BJ (cell line): Measurements from ENCODE around the gene PHLDB1. TPM values are rescaled to one million over a fixed set of nuclear protein-coding genes. Genes with fewer than 3 reads are reported as not detected.
"Not testable (repeated sequence)": the region's sequence is repeated elsewhere in the genome, so short reads cannot be mapped to it uniquely, and the experiment has no call there.

Source experiments
- CTCF ChIA-PET: fragments of 350-600 bp; formaldehyde crosslinking; extraction: SDS; loops from one replicate; lab custom pipeline; 2021; ENCODE audit warnings: antibody characterized with exemption, inconsistent platforms; lab: Yijun Ruan, JAX
- POLR2A ChIA-PET: fragments of 300-600 bp; sonication (Branson Sonifier 250); formaldehyde crosslinking; extraction: SDS; loops from one replicate; lab custom pipeline; 2021; ENCODE audit warnings: antibody characterized with exemption; lab: Charles Lee
- DNase-seq: peaks from one replicate; pipeline ENCODE4 v3.0.0-alpha.2; 2011; ENCODE audit warnings: low read depth
- H3K27me3 ChIP-seq: 2 replicates; pipeline ENCODE4 v1.6.0; 2011; ENCODE audit warnings: low read length; ENCODE audit not compliant: control insufficient read depth, insufficient read depth
- H3K36me3 ChIP-seq: 2 replicates; pipeline ENCODE4 v1.5.1; 2011; ENCODE audit warnings: low read length; ENCODE audit not compliant: control insufficient read depth, insufficient read depth
- H3K4me3 ChIP-seq: 2 replicates; pipeline ENCODE4 v1.5.1; 2011; ENCODE audit warnings: low read depth, mild to moderate bottlenecking, control low read depth, low read length
- polyA plus RNA-seq: library from polyadenylated mRNA; depleted of rRNA; stranded (reverse); fragments of >200 nt; gene quantifications from 2 replicates; pipeline ENCODE4 v1.2.3, GENCODE V29; 2011
- TF ChIP-seq, protein P1 (sequence below): IDR thresholded peaks from 2 replicates; pipeline ENCODE4 v1.5.1; 2011; ENCODE audit warnings: low read depth, mild to moderate bottlenecking, control low read depth, inconsistent platforms, low read length, moderate library complexity; ENCODE audit not compliant: insufficient read depth

PHLDB1 gene
- polyA plus RNA-seq, 1 experiment, result 74.7 TPM

DNA sequence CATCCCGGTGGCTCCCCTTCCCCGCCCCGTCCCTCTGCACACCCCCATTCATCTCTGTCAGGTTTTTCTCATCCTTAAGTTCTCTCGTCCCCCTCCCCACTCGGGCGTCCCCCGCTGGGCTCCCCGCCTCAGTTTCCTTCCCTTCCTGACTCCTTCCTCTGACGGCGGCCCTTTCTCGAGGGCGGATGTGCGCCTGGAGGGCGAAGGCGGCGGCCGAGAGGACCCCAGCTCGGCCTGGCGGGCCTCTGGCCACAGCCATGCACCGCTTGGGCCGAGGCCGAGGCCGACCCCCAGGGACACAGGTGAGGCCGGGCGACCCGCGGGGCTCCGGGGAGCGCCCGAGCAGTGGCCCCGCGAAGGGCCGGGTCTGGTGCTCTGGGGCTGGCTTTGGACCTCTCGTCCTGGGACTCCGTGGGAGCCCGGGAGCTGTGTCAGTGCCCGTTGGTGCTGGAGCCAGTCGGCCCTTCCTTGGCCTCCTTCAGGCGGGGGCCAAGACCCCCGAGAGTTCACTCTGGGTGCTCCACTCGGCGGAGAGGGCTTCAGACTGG is 2.9 kb downstream of the PHLDB1 start:
- no peaks in the 10 kb centered on the region for H3K27me3 ChIP-seq
- peak overlapping the region; percentile 68 for H3K4me3 ChIP-seq
- H3K36me3 ChIP-seq, result peaks cover 15% of the 10 kb centered on the region
- ChIA-PET POLR2A (interaction anchor here (2.2 kb wide), 1 partner anchor 8 kb away, joined by 20 read pairs; no protein-coding TSS in a partner anchor), CTCF (interaction anchor here (0.6 to 10.8 kb wide), 7 partner anchors 10 to 52 kb away, joined by 3 to 78 read pairs (median 6); no protein-coding TSS in a partner anchor)
- TF ChIP-seq, protein P1, sequence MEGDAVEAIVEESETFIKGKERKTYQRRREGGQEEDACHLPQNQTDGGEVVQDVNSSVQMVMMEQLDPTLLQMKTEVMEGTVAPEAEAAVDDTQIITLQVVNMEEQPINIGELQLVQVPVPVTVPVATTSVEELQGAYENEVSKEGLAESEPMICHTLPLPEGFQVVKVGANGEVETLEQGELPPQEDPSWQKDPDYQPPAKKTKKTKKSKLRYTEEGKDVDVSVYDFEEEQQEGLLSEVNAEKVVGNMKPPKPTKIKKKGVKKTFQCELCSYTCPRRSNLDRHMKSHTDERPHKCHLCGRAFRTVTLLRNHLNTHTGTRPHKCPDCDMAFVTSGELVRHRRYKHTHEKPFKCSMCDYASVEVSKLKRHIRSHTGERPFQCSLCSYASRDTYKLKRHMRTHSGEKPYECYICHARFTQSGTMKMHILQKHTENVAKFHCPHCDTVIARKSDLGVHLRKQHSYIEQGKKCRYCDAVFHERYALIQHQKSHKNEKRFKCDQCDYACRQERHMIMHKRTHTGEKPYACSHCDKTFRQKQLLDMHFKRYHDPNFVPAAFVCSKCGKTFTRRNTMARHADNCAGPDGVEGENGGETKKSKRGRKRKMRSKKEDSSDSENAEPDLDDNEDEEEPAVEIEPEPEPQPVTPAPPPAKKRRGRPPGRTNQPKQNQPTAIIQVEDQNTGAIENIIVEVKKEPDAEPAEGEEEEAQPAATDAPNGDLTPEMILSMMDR, result no peak
- DNase-seq, result no peak

DNA sequence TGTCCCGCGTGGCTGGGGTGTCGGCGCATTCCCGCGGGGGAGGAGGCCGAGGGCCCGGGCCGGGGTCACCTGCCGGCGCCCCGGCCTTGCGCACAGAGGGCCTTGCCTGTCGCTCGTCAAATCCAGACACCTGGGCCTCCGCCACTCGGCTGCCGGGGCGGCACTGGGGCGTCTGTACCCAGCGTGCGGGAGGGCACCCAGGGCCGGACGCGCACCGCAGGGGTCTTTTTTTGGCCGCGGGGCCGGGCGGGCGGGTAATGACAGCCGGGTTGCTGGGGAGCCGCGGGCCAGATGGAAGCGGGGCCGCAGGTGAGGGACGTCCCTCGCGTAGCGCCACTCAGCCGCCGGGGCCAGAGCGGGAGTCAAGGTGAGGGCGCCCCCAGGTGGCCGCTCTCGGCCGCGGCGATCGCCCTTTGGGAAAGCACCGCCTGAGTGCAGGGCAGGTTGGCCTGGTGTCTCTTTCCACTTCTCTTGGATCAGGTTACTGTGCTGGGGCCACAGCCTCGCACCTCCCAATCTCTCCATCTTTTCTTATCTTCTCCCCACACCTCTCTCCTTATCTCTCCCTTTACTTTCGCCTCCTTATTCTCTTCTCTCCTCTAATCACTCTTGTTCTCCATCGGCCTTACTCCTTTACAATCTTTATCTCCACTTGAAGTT is 3.5 kb downstream of the PHLDB1 start:
- DNase-seq, result no peak
- ChIA-PET CTCF (interaction anchor here (0.6 to 10.8 kb wide), 8 partner anchors 8 to 42 kb away, joined by 3 to 78 read pairs (median 5); no protein-coding TSS in a partner anchor), POLR2A (no interaction called here)
- H3K36me3 ChIP-seq, result peaks cover 18% of the 10 kb centered on the region
- TF ChIP-seq, protein P1, result peak; percentile 85
- peak overlapping the region; percentile 68 for H3K4me3 ChIP-seq
- H3K27me3 ChIP-seq, result no peaks in the 10 kb centered on the region

DNA sequence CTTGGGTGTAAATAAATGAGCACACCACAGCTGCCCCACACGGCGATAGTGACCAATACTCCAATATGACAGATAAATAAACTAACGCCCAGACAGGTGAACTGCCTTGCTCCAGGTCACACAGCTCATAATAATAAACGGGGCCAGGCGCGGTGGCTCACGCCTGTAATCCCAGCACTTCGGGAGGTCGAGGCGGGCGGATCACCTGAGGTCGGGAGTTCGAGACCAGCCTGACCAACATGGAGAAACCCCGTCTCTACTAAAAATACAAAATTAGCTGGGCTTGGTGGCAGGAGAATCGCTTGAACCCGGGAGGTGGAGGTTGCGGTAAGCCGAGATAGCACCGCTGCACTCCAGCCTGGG is 4.0 kb downstream of the PHLDB1 start:
- POLR2A ChIA-PET, DNase-seq, H3K27me3 ChIP-seq, H3K4me3 ChIP-seq: not testable (repeated sequence)
- CTCF ChIA-PET, result interaction anchor here (0.9 to 10.8 kb wide), 6 partner anchors 8 to 47 kb away, joined by 3 to 78 read pairs (median 6); no protein-coding TSS in a partner anchor
- H3K36me3 ChIP-seq, result peaks cover 22% of the 10 kb centered on the region

DNA sequence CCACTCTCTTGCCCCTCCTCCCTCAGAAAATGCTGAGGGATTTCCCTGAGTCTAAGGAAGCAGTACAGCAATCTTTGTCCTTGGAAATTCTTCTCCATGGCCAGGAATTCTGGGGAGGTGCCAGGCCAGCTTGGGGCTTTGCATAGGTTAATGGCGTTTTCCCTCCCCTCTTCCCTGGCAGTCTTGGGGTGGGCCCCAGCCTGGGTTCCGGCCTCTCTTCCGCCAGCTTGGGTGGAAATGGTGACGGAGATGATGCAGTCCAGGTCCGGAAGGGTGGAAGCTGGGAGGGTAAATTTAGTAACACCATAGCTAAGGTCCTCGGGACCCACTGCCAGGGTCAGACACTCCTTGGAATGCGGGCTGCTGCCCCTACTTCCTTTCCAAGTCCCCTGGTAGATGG is 5.0 kb downstream of the PHLDB1 start:
- Histone ChIP-seq H3K4me3 (no peak overlapping the region), H3K27me3 (no peaks in the 10 kb centered on the region), H3K36me3 (peaks cover 26% of the 10 kb centered on the region)
- ChIA-PET CTCF (interaction anchor here (0.6 to 10.8 kb wide), 8 partner anchors 10 to 479 kb away, joined by 3 to 78 read pairs (median 4); no protein-coding TSS in a partner anchor), POLR2A (interaction anchor here (0.5 kb wide), 1 partner anchor 41 kb away, joined by 4 read pairs; no protein-coding TSS in a partner anchor)
- no peak for DNase-seq
- TF ChIP-seq, protein P1, result no peak

DNA sequence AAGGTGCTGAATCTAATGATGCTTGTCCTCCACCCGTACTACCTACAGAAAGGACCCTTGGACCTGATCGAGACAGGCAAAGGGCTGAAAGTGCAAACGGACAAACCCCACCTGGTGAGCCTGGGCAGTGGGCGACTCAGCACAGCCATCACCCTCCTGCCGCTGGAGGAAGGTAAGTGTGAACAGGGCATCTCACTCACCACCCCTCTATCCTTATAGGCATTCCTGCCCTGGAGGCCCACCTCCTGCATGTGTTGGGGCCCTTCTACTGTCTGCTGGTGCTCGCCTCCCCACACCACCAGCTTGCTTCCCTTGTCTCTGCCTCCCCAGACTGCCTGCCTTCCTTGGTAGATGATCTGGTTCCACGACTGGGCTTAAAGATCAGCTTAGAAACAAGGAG is 7.1 kb downstream of the PHLDB1 start:
- H3K4me3 ChIP-seq, result no peak overlapping the region
- ChIA-PET CTCF (no interaction called here), POLR2A (no interaction called here)
- H3K36me3 ChIP-seq, result peaks cover 26% of the 10 kb centered on the region
- TF ChIP-seq, protein P1, result no peak
- no peaks in the 10 kb centered on the region for H3K27me3 ChIP-seq
- no peak for DNase-seq
